ENCODE measurements around the gene RABGGTB.

GRCh38 chr1:75797273-75797588 lies 11.2 kb downstream of the RABGGTB start:
- TF ChIP-seq CTCF (IDR thresholded peaks at IDR 0.05; ENCODE audit: low read depth, low read length) (no peak), POLR2A (IDR thresholded peaks at IDR 0.05; ENCODE audit: extremely low read depth, insufficient read length) (no peak), MAX (IDR thresholded peaks at IDR 0.05; ENCODE audit: low read depth, low read length) (no peak)

All from NB4 (cell line).